Activated CD4-positive, CD25-positive, alpha-beta regulatory T cell treated with anti-CD3 and anti-CD28 coated beads, Interleukin-2, amount 50 U/mL, for 16 hours (primary cell): ENCODE data around the gene ARHGEF40.
"Not testable (repeated sequence)": the region's sequence is repeated elsewhere in the genome, so short reads cannot be mapped to it uniquely, and the experiment has no call there.

Source experiments
- DNase-seq: peaks from one replicate; pipeline ENCODE4 v3.0.0-alpha.2; 2020; ENCODE audit warnings: low read depth, low spot score

The ARHGEF40 gene

DNA sequence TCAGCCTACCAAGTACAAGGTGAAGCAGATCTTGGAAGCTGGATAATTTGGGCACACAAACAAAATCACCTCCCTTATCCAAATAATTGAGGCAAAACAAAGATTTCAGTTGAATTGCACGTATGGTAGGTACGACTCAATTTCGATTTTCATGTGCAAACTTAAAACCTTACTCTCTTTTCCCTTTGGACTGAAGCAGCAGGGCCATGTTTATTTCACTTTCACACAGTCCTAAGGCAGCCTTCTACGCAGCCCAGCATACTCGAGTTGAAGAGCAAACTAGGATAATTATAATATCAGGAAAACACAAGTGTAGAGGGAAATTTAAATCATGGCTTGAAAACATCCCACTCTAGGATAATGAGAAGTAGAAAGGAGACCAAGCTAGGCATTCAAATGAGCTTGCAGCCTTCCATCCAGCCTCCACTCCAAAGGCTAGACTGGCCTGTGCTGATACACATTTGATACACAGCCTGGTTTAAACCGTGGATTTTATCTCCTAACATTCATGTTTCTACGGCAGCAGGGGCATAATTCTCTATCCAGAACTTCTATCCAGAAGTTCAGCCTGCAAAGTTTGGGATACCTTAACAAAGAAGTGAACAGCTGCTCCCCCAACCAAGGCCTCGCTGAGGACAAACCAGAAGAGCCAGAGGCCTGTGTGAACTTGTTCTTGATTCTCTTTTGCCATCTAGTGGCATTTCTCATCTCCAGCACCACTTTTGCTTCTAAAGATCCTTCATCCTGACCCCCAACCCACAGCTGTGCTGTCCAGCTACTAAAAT lies 30.3 kb upstream of the ARHGEF40 start:
- DNase-seq: no peak

DNA sequence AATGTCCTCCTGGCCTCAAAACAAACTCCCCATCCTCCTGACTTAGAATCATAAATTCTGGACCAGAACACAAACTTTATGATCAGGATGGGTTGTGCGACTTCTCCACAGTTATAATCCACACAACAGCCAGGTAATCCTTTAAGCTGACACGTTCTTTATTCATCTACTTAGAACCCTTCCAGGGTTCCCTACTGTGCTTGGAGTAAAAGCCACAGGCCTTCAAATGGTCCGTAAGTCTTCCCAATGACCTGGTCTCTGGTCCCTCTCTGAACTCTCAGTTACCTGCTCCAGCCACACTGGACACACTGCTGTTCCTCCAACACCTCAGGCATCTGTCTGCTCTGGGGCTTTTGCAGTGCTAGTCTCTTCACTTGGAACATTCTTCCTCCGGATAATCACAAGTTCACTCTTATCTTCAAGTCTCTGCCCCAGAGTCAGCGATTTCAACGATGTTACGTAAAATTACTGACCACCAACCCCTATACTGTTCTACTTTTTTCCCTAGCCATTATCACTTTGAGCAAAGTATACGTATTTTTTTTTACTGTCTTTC lies 29.7 kb upstream of the ARHGEF40 start:
- no peak for DNase-seq

DNA sequence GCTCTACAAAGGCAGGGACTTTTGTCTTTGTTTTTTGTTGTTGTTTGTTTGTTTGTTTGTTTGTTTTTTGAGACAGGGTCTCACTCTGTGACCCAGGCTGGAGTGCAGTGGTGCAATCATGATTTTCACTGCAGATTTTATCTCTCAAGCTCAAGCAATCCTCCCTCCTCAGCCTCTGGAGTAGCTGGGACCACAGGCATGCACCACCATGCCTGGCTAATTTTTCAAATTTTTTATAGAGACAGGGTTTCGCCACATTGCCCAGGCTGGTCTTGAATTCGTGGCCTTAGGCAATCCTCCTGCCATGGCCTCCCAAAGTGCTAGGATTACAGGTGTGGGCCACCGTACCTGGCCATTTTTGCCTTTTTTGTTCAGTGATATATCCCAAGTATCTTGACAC lies 29.2 kb upstream of the ARHGEF40 start:
- not testable (repeated sequence) for DNase-seq

DNA sequence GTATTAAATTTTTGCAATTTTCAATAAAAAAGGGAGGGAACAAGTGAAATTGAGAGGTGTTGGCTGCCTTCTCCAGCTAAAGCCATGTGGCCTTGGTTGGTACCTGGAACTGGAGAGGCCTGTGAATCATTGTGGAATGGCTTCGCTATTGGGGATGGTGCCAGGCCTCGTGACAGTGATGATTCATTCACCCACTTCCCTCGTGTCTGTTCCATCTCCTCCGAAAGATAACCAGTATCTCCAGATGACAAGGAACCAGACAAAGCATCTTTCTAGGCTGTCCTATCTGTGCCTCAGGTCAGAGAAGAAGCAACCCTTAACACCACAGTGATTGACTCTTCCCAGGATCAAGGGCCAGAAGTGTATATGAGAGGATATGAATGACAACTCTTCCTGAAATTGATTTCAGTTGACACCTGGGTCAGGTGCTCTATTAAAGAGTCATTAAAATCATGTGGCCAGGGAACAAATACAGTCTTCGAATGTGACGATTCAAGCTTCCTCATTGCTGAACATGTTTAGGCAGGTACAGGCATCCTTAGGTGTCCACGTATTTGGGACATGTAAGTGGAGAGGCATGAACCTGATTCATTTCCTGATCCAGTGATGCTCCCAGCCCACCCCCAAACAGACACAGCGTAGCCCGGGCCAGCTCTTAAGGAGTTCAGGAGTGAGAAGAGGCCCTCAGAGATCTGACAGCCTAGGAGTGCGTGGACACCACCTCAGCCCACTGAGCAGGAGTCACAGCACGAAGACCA lies 28.2 kb upstream of the ARHGEF40 start, which contains the start of gene RNASE7:
Gene RNASE7, plus strand, starts transcription at position 687 of the 758 bp plus-strand sequence. CDS start 631 bp downstream, outside the sequence.
- no peak for DNase-seq

DNA sequence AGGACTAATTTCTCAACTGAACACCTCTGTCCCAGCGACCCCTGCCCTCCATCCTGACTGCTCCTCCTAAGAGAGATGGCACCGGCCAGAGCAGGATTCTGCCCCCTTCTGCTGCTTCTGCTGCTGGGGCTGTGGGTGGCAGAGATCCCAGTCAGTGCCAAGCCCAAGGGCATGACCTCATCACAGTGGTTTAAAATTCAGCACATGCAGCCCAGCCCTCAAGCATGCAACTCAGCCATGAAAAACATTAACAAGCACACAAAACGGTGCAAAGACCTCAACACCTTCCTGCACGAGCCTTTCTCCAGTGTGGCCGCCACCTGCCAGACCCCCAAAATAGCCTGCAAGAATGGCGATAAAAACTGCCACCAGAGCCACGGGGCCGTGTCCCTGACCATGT lies 27.2 kb upstream of the ARHGEF40 start:
- DNase-seq: no peak

DNA sequence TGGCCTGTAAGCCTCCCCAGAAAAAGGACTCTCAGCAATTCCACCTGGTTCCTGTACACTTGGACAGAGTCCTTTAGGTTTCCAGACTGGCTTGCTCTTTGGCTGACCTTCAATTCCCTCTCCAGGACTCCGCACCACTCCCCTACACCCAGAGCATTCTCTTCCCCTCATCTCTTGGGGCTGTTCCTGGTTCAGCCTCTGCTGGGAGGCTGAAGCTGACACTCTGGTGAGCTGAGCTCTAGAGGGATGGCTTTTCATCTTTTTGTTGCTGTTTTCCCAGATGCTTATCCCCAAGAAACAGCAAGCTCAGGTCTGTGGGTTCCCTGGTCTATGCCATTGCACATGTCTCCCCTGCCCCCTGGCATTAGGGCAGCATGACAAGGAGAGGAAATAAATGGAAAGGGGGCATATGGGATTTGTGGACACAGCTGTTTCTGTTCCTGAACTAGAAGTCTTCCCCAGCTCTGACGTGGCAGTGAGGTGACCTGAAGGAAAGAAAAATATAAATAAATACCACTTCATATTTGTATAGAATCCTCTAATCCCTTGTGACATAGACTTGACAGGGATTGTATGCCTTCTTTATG lies 26.6 kb upstream of the ARHGEF40 start:
- no peak for DNase-seq

DNA sequence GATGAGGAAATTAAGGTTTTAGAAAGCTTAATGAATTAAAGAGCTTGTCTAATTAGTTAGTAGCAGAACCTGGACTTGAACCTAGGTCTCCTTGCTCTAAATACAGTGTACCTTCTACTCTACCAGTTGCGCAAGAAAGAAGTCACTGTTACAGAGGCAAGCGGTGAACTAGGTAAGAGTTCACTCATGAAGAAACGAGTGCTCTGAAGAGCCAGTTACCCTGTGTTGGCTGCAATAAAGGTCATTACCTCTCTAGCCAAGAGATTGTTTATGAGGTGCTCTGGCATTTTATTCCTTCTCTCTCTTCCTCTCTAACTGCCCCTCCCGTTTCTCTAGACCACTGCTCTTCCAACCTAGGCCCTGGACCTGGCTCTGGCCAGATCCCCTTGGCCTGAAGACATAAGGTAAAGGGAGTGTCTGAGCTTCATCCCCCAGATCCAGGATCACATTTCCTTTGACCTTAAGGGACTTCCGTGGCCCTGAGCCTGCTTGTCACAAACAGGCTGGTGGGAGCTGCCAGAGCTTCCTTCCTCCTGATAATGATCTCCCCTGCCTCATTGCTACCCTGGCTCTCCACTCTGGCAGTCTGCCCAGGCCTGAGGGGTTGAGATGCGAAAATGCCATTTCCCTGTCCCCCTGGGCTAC lies 26.0 kb upstream of the ARHGEF40 start:
- no peak for DNase-seq

DNA sequence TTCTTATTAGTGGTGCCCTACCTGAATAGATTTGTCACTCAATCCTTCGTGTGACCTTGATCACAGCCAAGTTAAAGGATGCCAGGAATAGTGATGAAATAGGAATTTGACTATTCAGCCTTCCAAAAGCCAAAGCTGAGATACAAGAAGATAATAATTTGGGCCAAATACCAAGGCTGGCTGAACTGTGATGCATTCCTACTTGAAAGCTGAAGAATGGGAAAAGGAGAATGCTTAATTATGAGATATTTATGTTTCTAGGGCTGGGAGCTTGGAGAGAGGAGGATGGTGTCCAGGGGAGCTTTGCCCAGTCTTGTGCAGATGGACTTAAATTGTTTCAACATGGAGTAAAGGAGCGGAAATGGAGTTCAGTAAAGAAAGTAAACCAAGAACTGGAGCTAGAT lies 22.7 kb upstream of the ARHGEF40 start:
- DNase-seq: no peak

DNA sequence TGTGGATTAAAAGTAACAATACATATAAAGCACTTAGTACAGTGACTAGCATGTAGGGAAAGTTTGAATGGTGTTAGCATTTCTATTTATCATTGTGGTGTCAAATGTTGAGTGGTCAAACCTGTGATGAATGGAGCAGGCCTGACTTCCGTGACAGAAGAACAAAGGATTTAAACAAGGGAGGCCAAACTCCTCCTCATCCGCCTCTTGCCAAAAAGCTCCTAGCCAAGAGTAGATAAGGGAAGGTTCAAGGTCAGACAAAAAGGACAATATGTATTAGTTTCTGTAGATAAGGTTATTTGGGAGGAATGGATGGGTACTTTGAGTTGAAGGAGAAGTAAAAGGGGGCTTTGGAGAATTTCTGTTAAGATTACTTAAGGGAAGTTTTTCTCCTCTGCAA lies 21.5 kb upstream of the ARHGEF40 start:
- DNase-seq: no peak

DNA sequence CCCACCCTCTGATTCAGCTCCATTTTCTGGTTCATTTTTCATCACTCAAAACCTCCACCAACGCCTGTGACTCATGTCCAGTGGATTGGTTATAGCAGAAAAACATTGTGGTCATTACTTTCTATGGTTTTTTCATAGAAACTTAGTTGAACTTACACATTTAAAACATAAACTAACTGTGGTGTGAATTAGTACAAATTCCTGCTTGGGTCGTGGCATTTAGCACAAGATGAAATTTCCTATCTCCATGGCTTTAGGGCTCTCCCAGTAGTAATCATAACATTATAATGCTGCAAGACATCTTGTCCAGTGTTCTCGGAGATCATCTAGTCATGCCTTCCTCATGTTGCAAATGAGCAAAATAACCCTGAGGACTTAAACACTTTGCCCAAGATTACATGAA lies 20.8 kb upstream of the ARHGEF40 start:
- no peak for DNase-seq

DNA sequence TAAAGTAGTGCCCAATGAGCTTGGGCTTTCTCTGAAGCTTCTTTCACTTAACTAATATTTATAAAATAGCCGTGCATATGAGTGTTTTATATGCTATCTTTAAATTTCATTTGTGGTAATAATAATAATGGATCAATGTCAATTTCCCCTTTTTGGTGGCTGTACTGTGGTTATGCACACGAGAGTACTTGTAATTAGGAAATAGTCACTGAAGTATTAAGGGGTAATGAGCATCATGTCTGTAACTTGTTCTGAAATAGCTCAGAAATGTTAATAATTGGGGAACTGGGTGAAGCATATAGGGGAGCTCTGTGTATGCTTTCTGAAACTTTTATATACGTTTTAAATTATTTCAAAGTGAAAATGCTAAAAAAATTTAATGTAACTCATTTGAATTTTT lies 19.5 kb upstream of the ARHGEF40 start:
- DNase-seq: no peak

DNA sequence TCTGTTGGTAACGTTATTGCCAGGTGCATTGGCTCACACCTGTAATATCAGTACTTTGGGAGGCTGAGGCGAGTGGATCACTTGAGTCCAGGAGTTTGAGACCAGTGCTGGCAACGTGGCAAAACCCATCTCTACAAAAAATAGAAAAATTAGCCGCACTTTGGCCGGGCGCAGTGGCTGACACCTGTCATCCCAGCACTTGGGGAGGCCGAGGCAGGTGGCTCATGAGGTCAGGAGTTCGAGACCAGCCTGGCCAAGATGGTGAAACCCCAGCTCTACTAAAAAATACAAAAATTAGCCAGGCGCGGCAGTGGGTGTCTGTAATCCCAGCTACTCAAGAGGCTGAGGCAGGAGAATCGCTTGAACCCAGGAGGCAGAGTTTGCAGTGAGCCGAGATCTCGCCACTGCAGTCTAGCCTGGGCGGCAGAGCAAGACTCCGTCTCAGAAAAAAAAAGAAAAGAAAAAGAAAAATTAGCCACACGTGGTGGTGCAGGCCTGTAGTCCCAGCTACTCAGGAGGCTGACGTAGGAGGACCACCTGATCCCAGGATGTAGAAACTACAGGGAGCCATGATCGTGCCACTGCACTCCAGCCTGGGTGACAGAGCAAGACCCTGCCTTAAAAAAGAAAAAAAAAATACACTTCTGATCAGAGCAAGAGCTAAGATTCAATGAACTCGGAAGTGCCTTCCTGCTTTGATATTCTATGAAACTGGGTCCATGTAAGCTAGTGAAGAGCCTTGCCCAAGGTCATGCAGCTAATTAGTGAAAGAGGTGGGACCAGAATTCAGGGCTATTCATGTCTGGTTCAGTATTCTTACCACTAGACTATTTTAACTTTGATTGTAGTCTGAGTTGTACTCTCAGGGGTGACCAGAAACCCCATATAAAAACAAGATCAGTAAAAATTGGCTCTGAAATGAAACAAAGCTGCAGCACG lies 16.7 kb upstream of the ARHGEF40 start:
- DNase-seq: no peak

DNA sequence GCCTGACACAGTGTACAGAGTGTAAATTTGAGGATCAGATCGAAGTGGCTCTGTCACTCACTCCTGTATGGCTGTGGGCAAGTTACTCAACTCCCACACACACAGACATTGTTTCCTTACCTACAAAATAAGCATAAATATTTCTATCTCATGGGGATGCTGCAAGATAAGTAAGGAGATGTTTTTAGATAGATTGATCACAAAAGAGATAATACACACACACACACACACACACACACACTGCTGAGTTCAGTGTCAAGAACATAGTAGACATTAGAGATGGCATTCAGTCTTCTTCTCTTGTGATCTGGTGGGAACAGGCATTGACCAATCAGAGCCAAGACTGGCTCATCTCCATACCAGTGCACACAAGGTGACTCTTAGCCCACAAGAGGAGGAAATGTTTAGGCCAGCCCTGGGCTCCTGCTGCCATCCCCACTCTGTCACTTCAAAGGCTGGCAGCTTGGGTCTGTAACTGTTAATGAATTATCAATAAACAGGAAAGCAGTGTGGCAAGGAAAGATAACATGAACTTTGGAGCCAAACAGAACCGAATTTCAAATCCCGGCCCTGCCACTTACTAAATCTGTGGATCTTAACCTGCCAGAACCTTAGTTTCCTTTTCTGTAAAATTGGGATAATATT lies 15.9 kb upstream of the ARHGEF40 start:
- DNase-seq: no peak

DNA sequence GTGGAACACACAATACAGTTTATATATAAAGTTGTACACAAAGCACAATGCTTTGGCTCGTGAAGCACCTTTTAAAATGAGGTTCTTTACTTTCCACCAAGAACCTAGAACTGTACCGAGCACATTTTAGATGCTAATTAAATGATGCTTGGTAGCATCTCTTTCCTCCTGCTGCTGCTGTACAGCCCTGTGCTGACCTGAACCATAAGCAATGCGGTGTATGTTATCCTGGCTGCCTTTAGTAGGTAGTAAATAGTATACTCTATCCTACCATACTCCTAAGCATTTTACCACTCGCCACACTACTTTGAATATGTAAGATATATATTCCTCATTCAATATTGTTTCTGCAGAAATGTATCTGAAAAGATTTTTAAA lies 15.3 kb upstream of the ARHGEF40 start:
- DNase-seq: no peak

DNA sequence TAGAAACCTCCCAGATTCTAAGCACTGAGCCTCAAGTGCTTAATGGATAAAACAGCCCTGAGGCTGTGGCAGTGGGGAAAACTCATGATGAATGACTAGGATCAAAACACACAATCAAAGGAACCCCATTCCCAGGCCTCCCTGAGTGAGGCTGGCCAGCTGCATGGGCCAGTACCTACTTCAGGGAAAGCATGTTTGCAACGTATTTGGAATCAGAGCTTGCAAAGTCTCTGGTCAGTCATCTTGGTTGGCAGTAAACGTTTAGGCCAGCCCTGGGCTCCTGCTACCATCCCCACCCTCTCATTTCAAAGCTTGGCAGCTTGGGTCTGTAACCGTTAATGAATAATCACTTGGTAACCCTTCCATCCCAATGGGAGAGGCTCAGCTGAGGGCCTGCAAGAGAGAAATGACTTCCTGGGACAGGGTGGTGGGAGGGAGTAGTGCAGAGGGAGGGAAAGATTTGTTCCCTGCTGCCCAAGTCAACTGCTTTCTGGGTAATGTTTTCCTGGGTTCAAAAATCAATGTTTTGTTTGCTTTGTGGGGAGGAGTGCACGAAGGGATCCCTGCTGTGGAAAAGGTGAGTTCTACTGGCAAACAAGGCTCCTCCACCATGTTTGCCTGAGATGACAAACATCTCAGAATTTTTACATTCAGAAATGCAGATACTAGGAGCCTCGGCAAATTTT lies 14.5 kb upstream of the ARHGEF40 start:
- no peak for DNase-seq

DNA sequence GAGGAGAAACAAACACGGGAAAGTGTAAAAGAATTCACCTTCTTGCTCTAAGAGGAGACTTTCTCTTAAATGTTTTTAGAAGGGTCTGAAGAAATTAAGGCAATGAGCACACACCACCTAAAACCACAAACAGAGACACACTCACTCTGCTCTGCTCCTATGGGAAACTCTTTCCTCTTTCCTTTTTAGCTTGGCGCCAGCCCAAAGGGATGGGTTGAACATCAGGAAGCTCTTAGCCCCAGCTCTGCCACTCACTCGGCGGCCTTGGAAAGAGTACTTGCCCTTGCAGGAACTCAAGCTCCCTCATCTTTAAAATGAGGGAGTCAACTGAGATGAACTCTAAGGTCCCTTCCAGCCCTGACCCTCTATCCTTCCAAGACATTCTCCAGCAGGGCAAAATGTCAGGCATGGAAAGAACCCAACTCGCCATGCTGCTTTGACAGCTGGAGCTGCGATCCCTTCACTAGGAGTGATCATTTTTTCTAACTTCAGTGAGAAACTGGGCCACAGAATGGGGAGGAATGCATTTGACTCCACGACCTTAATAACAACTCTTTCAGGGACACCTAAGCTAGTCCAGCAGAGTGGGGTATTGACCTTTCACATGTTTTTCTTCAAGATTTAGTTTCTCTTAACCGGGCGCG lies 13.5 kb upstream of the ARHGEF40 start:
- no peak for DNase-seq

DNA sequence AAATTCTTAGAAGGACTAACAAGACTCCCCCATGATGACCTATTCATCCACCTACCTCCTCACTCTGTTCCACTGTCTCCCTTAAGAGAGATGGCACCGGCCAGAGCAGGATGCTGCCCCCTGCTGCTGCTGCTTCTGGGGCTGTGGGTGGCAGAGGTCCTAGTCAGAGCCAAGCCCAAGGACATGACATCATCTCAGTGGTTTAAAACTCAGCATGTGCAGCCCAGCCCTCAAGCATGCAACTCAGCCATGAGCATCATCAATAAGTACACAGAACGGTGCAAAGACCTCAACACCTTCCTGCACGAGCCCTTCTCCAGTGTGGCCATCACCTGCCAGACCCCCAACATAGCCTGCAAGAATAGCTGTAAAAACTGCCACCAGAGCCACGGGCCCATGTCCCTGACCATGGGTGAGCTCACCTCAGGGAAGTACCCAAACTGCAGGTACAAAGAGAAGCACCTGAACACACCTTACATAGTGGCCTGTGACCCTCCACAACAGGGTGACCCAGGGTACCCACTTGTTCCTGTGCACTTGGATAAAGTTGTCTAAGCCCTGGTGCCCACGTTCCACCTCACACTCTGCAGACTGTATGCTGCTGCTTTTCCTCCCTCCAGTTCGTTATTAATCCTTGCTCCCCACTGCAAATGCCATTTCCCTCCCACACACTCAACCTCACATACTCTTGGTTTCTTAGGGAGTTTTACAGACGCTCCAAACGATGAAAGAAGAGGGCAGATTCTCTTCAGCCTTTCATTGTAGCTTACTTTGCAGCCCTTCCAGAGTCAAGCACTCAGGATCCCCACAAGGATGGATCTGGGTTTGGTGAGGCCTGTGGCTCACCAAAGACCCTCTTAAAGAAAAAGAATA lies 12.1 kb upstream of the ARHGEF40 start, which contains the start of gene RNASE8:
Gene RNASE8, plus strand, starts transcription at position 20 of the 873 bp plus-strand sequence. Its CDS starts 71 bp downstream, at position 91.
- no peak for DNase-seq

DNA sequence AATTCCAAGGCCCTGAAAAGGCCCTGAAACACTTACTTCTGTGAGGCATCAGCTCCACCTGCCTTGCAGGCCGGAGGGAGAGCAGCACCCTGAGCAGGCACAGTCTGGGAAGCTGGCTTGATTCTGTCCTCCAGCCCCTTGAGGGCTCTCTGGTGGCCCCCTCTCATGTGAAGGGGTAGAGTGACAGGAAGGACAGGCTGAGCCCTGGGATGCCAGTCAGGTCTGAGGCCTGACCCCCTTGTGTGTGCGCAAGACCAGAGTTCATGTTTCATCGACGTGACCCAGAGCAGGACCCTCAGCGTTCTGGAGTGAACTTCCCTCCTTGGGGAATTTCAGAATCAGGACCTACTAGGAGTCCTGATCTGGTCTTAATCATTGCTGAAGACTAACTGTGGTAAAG lies 11.2 kb upstream of the ARHGEF40 start:
- no peak for DNase-seq
